OCI-LY3 (cell line): Measurements from ENCODE around the gene USP17L20.
"Not testable (repeated sequence)": the region's sequence is repeated elsewhere in the genome, so short reads cannot be mapped to it uniquely, and the experiment has no call there.

ENCODE experiments used
- CTCF ChIP-seq: fragments of 200-600, 300-600 bp; sonication (generic); IDR thresholded peaks from 2 replicates; pipeline ENCODE4 v1.5.1; 2014; ENCODE audit warnings: antibody characterized with exemption, low read length, low read depth
- EZH2phosphoT487 ChIP-seq: fragments of 200-600 bp; shearing (Covaris generic); IDR thresholded peaks from 2 replicates; pipeline ENCODE4 v1.6.1; 2018; ENCODE audit warnings: antibody characterized with exemption, mixed run types, low read depth

GRCh38 chr4:9238461-9238860 is 19.5 kb upstream of the USP17L20 start:
- TF ChIP-seq CTCF, EZH2phosphoT487: not testable (repeated sequence)
